H9 (cell line): ENCODE results near the gene ZNF680. TPM values are rescaled to one million over a fixed set of nuclear protein-coding genes. Genes with fewer than 3 reads are reported as not detected.

Experiments used
- DNase-seq: peaks from one replicate; pipeline ENCODE4 v3.0.0-alpha.2; 2017
- H2AFZ ChIP-seq: one replicate; pipeline ENCODE4 v1.6.1; 2013; ENCODE audit warnings: mild to moderate bottlenecking, low read length, control low read depth, moderate library complexity
- H2AK5ac ChIP-seq: 2 replicates; pipeline ENCODE4 v1.6.1; 2013; ENCODE audit warnings: low read length, control low read depth, mixed read lengths; ENCODE audit not compliant: insufficient read length
- H2BK120ac ChIP-seq: one replicate; pipeline ENCODE4 v1.6.1; 2013; ENCODE audit warnings: low read depth, mild to moderate bottlenecking, low read length, control low read depth, inconsistent platforms; ENCODE audit not compliant: poor library complexity, severe bottlenecking
- H2BK12ac ChIP-seq: 2 replicates; pipeline ENCODE4 v1.6.1; 2013; ENCODE audit warnings: low read length, control low read depth, mixed read lengths, low read depth; ENCODE audit not compliant: insufficient read length
- H2BK15ac ChIP-seq: 2 replicates; pipeline ENCODE4 v1.6.1; 2013; ENCODE audit warnings: low read depth, low read length, control low read depth
- H2BK20ac ChIP-seq: one replicate; pipeline ENCODE4 v1.6.1; 2013; ENCODE audit warnings: low read depth, mild to moderate bottlenecking, low read length, control low read depth, inconsistent platforms; ENCODE audit not compliant: poor library complexity, severe bottlenecking
- H2BK5ac ChIP-seq: 2 replicates; pipeline ENCODE4 v1.6.1; 2013; ENCODE audit warnings: low read length, control low read depth, mixed read lengths; ENCODE audit not compliant: insufficient read length
- H3K14ac ChIP-seq: 2 replicates; pipeline ENCODE4 v1.6.1; 2013; ENCODE audit warnings: low read length, control low read depth; ENCODE audit not compliant: insufficient read depth
- H3K18ac ChIP-seq: 2 replicates; pipeline ENCODE4 v1.6.1; 2013; ENCODE audit warnings: low read depth, mild to moderate bottlenecking, mixed read lengths, low read length, control low read depth; ENCODE audit not compliant: insufficient read length
- H3K23ac ChIP-seq: 2 replicates; pipeline ENCODE4 v1.6.1; 2013; ENCODE audit warnings: low read length, control low read depth, mixed read lengths, low read depth; ENCODE audit not compliant: insufficient read length
- H3K23me2 ChIP-seq: 2 replicates; pipeline ENCODE4 v1.6.1; 2013; ENCODE audit warnings: low read depth, mild to moderate bottlenecking, mixed read lengths, low read length, control low read depth; ENCODE audit not compliant: insufficient read length, poor library complexity, severe bottlenecking
- H3K27ac ChIP-seq: 2 replicates; pipeline ENCODE4 v1.5.1; 2013; ENCODE audit warnings: low read length, control low read depth, mixed read lengths, low read depth; ENCODE audit not compliant: insufficient read length
- H3K27me3 ChIP-seq: 2 replicates; pipeline ENCODE4 v1.6.1; 2013; ENCODE audit warnings: low read length, control low read depth, inconsistent platforms; ENCODE audit not compliant: insufficient read depth
- H3K4ac ChIP-seq: 2 replicates; pipeline ENCODE4 v1.6.1; 2013; ENCODE audit warnings: low read depth, mild to moderate bottlenecking, control low read depth, inconsistent platforms, low read length, moderate library complexity
- H3K4me1 ChIP-seq: 2 replicates; pipeline ENCODE4 v1.6.1; 2013; ENCODE audit warnings: low read length, control low read depth, inconsistent platforms; ENCODE audit not compliant: insufficient read depth
- H3K4me2 ChIP-seq: 2 replicates; pipeline ENCODE4 v1.6.1; 2013; ENCODE audit warnings: low read length, control low read depth, mixed read lengths; ENCODE audit not compliant: insufficient read length, insufficient read depth
- H3K56ac ChIP-seq: 2 replicates; pipeline ENCODE4 v1.6.1; 2013; ENCODE audit warnings: low read depth, mild to moderate bottlenecking, mixed read lengths, low read length, control low read depth; ENCODE audit not compliant: insufficient read length
- H3K79me1 ChIP-seq: 2 replicates; pipeline ENCODE4 v1.6.1; 2013; ENCODE audit warnings: low read depth, mild to moderate bottlenecking, moderate library complexity, low read length, control low read depth, inconsistent platforms; ENCODE audit not compliant: insufficient read depth, poor library complexity, severe bottlenecking
- H3K79me2 ChIP-seq: 2 replicates; pipeline ENCODE4 v1.6.1; 2013; ENCODE audit warnings: low read length, control low read depth, inconsistent platforms; ENCODE audit not compliant: insufficient read depth
- H3K9ac ChIP-seq: 2 replicates; pipeline ENCODE4 v1.6.1; 2013; ENCODE audit warnings: low read length, control low read depth, mixed read lengths; ENCODE audit not compliant: insufficient read length; ENCODE audit errors: extremely low read depth
- H3K9me3 ChIP-seq: one replicate; pipeline ENCODE4 v1.6.1; 2013; ENCODE audit warnings: low read depth, low read length, inconsistent platforms; ENCODE audit not compliant: control insufficient read depth
- H3T11ph ChIP-seq: one replicate; pipeline ENCODE4 v1.6.1; 2013; ENCODE audit warnings: mild to moderate bottlenecking, low read length, control low read depth, inconsistent platforms
- H4K20me1 ChIP-seq: one replicate; pipeline ENCODE4 v1.6.1; 2013; ENCODE audit not compliant: control insufficient read depth, insufficient read length, insufficient read depth
- H4K5ac ChIP-seq: 2 replicates; pipeline ENCODE4 v1.6.1; 2013; ENCODE audit warnings: low read depth, mild to moderate bottlenecking, mixed read lengths, low read length, control low read depth; ENCODE audit not compliant: insufficient read length
- H4K8ac ChIP-seq: replicated peaks from 2 replicates; pipeline ENCODE4 v1.6.1; 2013; ENCODE audit warnings: low read length, control low read depth, mixed read lengths, low read depth; ENCODE audit not compliant: insufficient read length
- H4K91ac ChIP-seq: 2 replicates; pipeline ENCODE4 v1.6.1; 2013; ENCODE audit warnings: low read depth, mild to moderate bottlenecking, moderate library complexity, mixed read lengths, low read length, control low read depth; ENCODE audit not compliant: insufficient read length
- H3K27ac Mint-ChIP-seq, 3 experiments: 2 replicates in 2 of 3; 3 replicates in 1 of 3; pipeline ENCODE4 v1.8.0; 2020 to 2021; ENCODE audit warnings: mixed read lengths in 3 of 3, mild to moderate bottlenecking in 1 of 3, moderate library complexity in 1 of 3
- H3K27me3 Mint-ChIP-seq: 2 replicates; pipeline ENCODE4 v1.8.0; 2021; ENCODE audit warnings: low read depth, mild to moderate bottlenecking, moderate library complexity, mixed read lengths
- H3K36me3 Mint-ChIP-seq, 3 experiments: 2 replicates in 2 of 3; 3 replicates in 1 of 3; pipeline ENCODE4 v1.8.0; 2020 to 2021; ENCODE audit warnings: low read depth in 3 of 3, mixed read lengths in 3 of 3; ENCODE audit not compliant: insufficient read depth in 1 of 3
- H3K4me1 Mint-ChIP-seq, 2 experiments: 2 replicates each; pipeline ENCODE4 v1.8.0; 2020; ENCODE audit warnings: mixed read lengths in 2 of 2
- H3K4me3 Mint-ChIP-seq, 2 experiments: 2 replicates in 1 of 2; 3 replicates in 1 of 2; pipeline ENCODE4 v1.8.0; 2020 to 2021; ENCODE audit warnings: mild to moderate bottlenecking in 2 of 2, mixed read lengths in 2 of 2, moderate library complexity in 1 of 2
- H3K9me3 Mint-ChIP-seq, 2 experiments: 2 replicates in 1 of 2; 3 replicates in 1 of 2; pipeline ENCODE4 v1.8.0; 2020; ENCODE audit warnings: mild to moderate bottlenecking in 2 of 2, mixed read lengths in 2 of 2, moderate library complexity in 1 of 2
- CTCF ChIP-seq: fragments of 200-600 bp; sonication (generic); conservative IDR thresholded peaks from 3 replicates; pipeline ENCODE4 v1.8.0; 2021; ENCODE audit warnings: antibody characterized with exemption, mild to moderate bottlenecking
- WGBS: extraction: QIAGEN DNeasy Blood & Tissue Kit; methylation state at CpG from one replicate; pipeline ENCODE4 v1.1.7; 2013; ENCODE audit warnings: missing lambda C conversion rate, low lambda C conversion rate, mixed read lengths; ENCODE audit not compliant: insufficient read length; ENCODE audit errors: extremely low coverage; 5-methylcytosine and 5-hydroxymethylcytosine counted together
- total RNA-seq: library from RNA; stranded (reverse); gene quantifications from 2 replicates; pipeline ENCODE4 v1.2.1, GENCODE V29; 2021

ZNF680 gene
- total RNA-seq, 1 experiment from 2014 or later, result 21.3 TPM

- no peak overlapping the region for H3K23ac ChIP-seq
- no peak overlapping the region for H3K4me2 ChIP-seq
- no peak overlapping the region for H3K18ac ChIP-seq
- no peak overlapping the region for H3K9ac ChIP-seq
- H3K4ac ChIP-seq, result no peak overlapping the region
- H3K9me3 ChIP-seq, result peaks cover 100% of the 10 kb centered on the region
- DNase-seq, result no peak
- no peak overlapping the region for H2AK5ac ChIP-seq
- H3K23me2 ChIP-seq, result no peaks in the 10 kb centered on the region
- no peak overlapping the region for H2BK20ac ChIP-seq
- H2AFZ ChIP-seq, result no peak overlapping the region
- Mint-ChIP-seq H3K4me1 (no peaks in the 10 kb centered on the region), H3K9me3 (peaks cover 96 to 99% of the 10 kb centered on the region in 2 experiments), H3K27ac (no peak overlapping the region), H3K36me3 (peaks cover 0 to 30% (median 19%) of the 10 kb centered on the region in 3 experiments; a peak in 5 of 7 replicates), H3K27me3 (no peaks in the 10 kb centered on the region; the same call in 1 of the 2 replicates), H3K4me3 (no peak overlapping the region)
- H3K27me3 ChIP-seq, result no peaks in the 10 kb centered on the region; the same call in 1 of the 2 replicates
- H3T11ph ChIP-seq, result no peak overlapping the region
- no peak overlapping the region for H3K27ac ChIP-seq
- H3K4me1 ChIP-seq, result no peaks in the 10 kb centered on the region
- H2BK5ac ChIP-seq, result no peak overlapping the region
- no peaks in the 10 kb centered on the region for H3K79me2 ChIP-seq
- no peak overlapping the region for H4K5ac ChIP-seq
- no peaks in the 10 kb centered on the region for H3K79me1 ChIP-seq
- no peak overlapping the region for H2BK12ac ChIP-seq
- H4K20me1 ChIP-seq, result no peaks in the 10 kb centered on the region
- no peak for TF ChIP-seq CTCF
- no peak overlapping the region for H3K56ac ChIP-seq
- no peak overlapping the region for H4K91ac ChIP-seq
- no peak overlapping the region for H3K14ac ChIP-seq
- no peak overlapping the region for H2BK120ac ChIP-seq
- H4K8ac ChIP-seq, result no peak overlapping the region
- no peak overlapping the region for H2BK15ac ChIP-seq
- no CpG with 5 or more reads among the region's 1 CpG for WGBS
Observed at GRCh38 chr7:64611717-64612116, 48.8 kb upstream of the ZNF680 start.
